GM19238 (cell line): ENCODE data around the gene ITGB3.
A peak's percentile ranks its signal among the peaks of the same experiment; 100 is the strongest.
"Not testable (repeated sequence)": the region's sequence is repeated elsewhere in the genome, so short reads cannot be mapped to it uniquely, and the experiment has no call there.

Source experiments
- DNase-seq: peaks from one replicate; pipeline ENCODE4 v3.0.0; 2011; ENCODE audit warnings: low spot score; ENCODE audit not compliant: insufficient read length

ITGB3 gene

GRCh38 chr17:47222047-47222446 is 31.6 kb upstream of the ITGB3 start:
- DNase-seq = no peak

GRCh38 chr17:47223007-47223406 is 30.6 kb upstream of the ITGB3 start:
- DNase-seq = no peak

GRCh38 chr17:47223460-47223859 is 30.2 kb upstream of the ITGB3 start:
- no peak for DNase-seq

GRCh38 chr17:47224077-47224476 is 29.6 kb upstream of the ITGB3 start:
- not testable (repeated sequence) for DNase-seq

- DNase-seq = no peak
Measured at GRCh38 chr17:47224966-47225365, 28.7 kb upstream of the ITGB3 start.

- DNase-seq = no peak
Measured at GRCh38 chr17:47225436-47225858, 28.2 kb upstream of the ITGB3 start.

GRCh38 chr17:47225911-47226688 is 27.5 kb upstream of the ITGB3 start:
- DNase-seq = no peak

GRCh38 chr17:47227862-47228261 is 25.8 kb upstream of the ITGB3 start:
- DNase-seq = no peak

GRCh38 chr17:47229535-47230443 is 23.8 kb upstream of the ITGB3 start:
- DNase-seq = peak; percentile 60

- DNase-seq = no peak
Measured at GRCh38 chr17:47230864-47231263, 22.8 kb upstream of the ITGB3 start.

GRCh38 chr17:47231334-47231733 is 22.3 kb upstream of the ITGB3 start:
- no peak for DNase-seq

- no peak for DNase-seq
Measured at GRCh38 chr17:47231866-47232265, 21.8 kb upstream of the ITGB3 start.

- no peak for DNase-seq
Measured at GRCh38 chr17:47232465-47232864, 21.2 kb upstream of the ITGB3 start.

GRCh38 chr17:47235506-47235905 is 18.1 kb upstream of the ITGB3 start:
- no peak for DNase-seq

GRCh38 chr17:47235923-47236322 is 17.7 kb upstream of the ITGB3 start:
- no peak for DNase-seq

- DNase-seq = no peak
Measured at GRCh38 chr17:47237841-47238240, 15.8 kb upstream of the ITGB3 start.

- DNase-seq = no peak
Measured at GRCh38 chr17:47238321-47239010, 15.2 kb upstream of the ITGB3 start.

- DNase-seq = no peak
Measured at GRCh38 chr17:47239619-47239966, 14.0 kb upstream of the ITGB3 start.

- no peak for DNase-seq
Measured at GRCh38 chr17:47239967-47240651, 13.5 kb upstream of the ITGB3 start.

GRCh38 chr17:47240806-47241205 is 12.8 kb upstream of the ITGB3 start:
- DNase-seq = no peak

GRCh38 chr17:47242648-47243047 is 11.0 kb upstream of the ITGB3 start:
- DNase-seq = no peak
